Measurements from ENCODE around the gene FARS2.

The FARS2 gene

GRCh38 chr6:5235830-5236229 lies 25.5 kb upstream of the FARS2 start:
- H3K4me3 ChIP-seq (ENCODE audit: low read depth, low read length) = no peak overlapping the region
- no peak for TF ChIP-seq CTCF (IDR thresholded peaks at IDR 0.05; ENCODE audit: borderline replicate concordance, insufficient read depth, low read depth, low read length)

GRCh38 chr6:5237805-5238204 lies 23.5 kb upstream of the FARS2 start:
- no peak for TF ChIP-seq CTCF (IDR thresholded peaks at IDR 0.05; ENCODE audit: borderline replicate concordance, insufficient read depth, low read depth, low read length)
- H3K4me3 ChIP-seq (ENCODE audit: low read depth, low read length) = no peak overlapping the region

- no peak overlapping the region for H3K4me3 ChIP-seq (ENCODE audit: low read depth, low read length)
- no peak for TF ChIP-seq CTCF (IDR thresholded peaks at IDR 0.05; ENCODE audit: borderline replicate concordance, insufficient read depth, low read depth, low read length)
These were observed 23.0 kb upstream of the FARS2 start for GRCh38 chr6:5238336-5238735.

GRCh38 chr6:5241252-5241651 lies 20.1 kb upstream of the FARS2 start:
- H3K4me3 ChIP-seq (ENCODE audit: low read depth, low read length) = no peak overlapping the region
- TF ChIP-seq CTCF (IDR thresholded peaks at IDR 0.05; ENCODE audit: borderline replicate concordance, insufficient read depth, low read depth, low read length) = no peak

GRCh38 chr6:5243069-5243468 lies 18.2 kb upstream of the FARS2 start:
- TF ChIP-seq CTCF (IDR thresholded peaks at IDR 0.05; ENCODE audit: borderline replicate concordance, insufficient read depth, low read depth, low read length) = no peak

GRCh38 chr6:5246141-5247097 lies 14.9 kb upstream of the FARS2 start:
- no peak overlapping the region for H3K4me3 ChIP-seq (ENCODE audit: low read depth, low read length)
- no peak for TF ChIP-seq CTCF (IDR thresholded peaks at IDR 0.05; ENCODE audit: borderline replicate concordance, insufficient read depth, low read depth, low read length)

More at GRCh38 chr6:5243069-5243468, 18.2 kb upstream of the FARS2 start:
- no peak overlapping the region for H3K4me3 ChIP-seq (ENCODE audit: low read depth, low read length)

GRCh38 chr6:5247201-5247600 lies 14.1 kb upstream of the FARS2 start:
- no peak for TF ChIP-seq CTCF (IDR thresholded peaks at IDR 0.05; ENCODE audit: borderline replicate concordance, insufficient read depth, low read depth, low read length)
- no peak overlapping the region for H3K4me3 ChIP-seq (ENCODE audit: low read depth, low read length)
